GM20000 (cell line): ENCODE data around the gene SEMA6B.

Experiments used
- DNase-seq: peaks from one replicate; pipeline ENCODE4 v3.0.0; 2012; ENCODE audit warnings: low spot score
- TF ChIP-seq, protein P1 (sequence below): IDR thresholded peaks from 2 replicates; pipeline ENCODE4 v1.5.1; 2012; ENCODE audit warnings: mild to moderate bottlenecking, control low read depth; ENCODE audit errors: extremely low read depth, missing control alignments

SEMA6B gene

DNA sequence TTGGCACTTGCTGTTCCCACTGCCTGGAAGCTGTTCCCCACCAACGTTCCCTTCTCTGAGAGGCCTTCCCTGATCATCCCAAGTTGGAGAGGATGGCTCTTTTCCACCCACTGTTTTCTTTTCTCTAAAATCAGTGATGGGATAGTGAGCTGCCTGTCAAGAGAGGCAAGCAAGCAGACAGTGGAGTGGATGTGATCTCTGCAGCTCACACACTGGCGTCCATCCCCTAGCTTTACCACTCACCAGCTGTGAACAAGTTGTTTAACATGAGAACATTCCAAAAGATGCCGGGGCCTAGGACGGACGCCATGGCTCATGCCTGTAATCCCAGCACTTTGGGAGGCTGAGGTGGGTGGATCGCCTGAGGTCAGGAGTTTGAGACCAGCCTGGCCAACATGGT, 28.0 kb upstream of the SEMA6B start:
- DNase-seq: no peak
- TF ChIP-seq, protein P1, sequence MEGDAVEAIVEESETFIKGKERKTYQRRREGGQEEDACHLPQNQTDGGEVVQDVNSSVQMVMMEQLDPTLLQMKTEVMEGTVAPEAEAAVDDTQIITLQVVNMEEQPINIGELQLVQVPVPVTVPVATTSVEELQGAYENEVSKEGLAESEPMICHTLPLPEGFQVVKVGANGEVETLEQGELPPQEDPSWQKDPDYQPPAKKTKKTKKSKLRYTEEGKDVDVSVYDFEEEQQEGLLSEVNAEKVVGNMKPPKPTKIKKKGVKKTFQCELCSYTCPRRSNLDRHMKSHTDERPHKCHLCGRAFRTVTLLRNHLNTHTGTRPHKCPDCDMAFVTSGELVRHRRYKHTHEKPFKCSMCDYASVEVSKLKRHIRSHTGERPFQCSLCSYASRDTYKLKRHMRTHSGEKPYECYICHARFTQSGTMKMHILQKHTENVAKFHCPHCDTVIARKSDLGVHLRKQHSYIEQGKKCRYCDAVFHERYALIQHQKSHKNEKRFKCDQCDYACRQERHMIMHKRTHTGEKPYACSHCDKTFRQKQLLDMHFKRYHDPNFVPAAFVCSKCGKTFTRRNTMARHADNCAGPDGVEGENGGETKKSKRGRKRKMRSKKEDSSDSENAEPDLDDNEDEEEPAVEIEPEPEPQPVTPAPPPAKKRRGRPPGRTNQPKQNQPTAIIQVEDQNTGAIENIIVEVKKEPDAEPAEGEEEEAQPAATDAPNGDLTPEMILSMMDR: no peak

DNA sequence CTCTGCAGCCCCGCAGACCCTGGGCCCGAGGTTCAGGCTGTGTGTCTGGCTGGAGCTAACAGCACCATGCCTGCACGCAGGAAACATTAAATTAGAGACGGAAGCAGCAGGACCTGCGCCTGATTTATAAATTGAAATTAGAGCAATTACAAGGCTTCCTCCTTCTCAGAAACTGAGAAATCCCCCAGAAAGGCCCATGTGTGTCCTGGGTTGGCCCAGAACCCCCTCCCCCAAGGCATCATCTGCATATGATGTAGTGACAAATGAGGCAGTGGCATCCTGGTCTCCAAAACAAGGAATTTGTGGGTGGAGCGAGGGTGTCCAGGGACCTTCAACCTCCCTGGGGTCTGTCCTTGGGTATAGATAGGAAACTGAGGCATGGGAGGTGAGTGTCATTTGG, 27.2 kb upstream of the SEMA6B start:
- TF ChIP-seq, protein P1: no peak

DNA sequence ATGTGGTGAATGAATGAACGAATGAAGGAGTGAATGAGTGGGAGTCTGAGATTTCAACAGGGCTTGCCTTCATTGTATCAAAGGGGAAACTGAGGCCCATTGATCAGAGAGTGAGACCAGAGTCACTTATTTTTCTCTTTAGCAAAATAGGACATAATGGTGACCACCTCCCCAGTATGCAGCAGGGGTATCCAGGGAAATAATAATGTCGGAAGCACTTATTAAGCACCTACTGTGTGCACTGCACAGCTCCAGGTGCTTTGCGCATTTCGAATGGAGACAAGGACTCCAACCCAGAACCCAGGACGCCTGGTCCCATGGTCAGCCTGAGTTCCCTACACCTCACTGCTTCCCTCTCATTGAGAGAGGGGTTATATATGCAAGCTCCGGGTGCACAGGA, 26.8 kb upstream of the SEMA6B start:
- TF ChIP-seq, protein P1: no peak

More for the DNA sequence above, 27.2 kb upstream of the SEMA6B start:
- no peak for DNase-seq

DNA sequence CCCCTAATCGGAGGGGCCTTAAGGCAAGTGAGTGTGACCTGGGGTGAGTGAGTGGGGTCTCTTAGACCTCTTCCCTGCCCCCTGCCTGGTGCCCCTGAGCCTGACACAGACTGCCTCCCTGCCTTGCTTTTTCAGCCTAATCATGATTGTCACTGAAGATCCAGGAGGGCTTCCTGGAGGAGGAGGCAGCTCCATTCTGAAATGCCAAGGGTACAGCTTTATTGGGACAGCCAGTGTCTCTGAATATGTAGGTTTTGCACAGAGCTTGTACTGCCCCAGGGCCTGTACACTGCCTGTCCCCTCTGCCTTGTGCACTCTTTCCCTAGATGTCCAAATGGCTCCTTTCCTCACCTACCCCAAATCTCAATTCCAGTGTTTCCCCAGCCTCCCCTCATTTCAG, 26.1 kb upstream of the SEMA6B start:
- TF ChIP-seq, protein P1: no peak

More for the DNA sequence above, 26.8 kb upstream of the SEMA6B start:
- no peak for DNase-seq

DNA sequence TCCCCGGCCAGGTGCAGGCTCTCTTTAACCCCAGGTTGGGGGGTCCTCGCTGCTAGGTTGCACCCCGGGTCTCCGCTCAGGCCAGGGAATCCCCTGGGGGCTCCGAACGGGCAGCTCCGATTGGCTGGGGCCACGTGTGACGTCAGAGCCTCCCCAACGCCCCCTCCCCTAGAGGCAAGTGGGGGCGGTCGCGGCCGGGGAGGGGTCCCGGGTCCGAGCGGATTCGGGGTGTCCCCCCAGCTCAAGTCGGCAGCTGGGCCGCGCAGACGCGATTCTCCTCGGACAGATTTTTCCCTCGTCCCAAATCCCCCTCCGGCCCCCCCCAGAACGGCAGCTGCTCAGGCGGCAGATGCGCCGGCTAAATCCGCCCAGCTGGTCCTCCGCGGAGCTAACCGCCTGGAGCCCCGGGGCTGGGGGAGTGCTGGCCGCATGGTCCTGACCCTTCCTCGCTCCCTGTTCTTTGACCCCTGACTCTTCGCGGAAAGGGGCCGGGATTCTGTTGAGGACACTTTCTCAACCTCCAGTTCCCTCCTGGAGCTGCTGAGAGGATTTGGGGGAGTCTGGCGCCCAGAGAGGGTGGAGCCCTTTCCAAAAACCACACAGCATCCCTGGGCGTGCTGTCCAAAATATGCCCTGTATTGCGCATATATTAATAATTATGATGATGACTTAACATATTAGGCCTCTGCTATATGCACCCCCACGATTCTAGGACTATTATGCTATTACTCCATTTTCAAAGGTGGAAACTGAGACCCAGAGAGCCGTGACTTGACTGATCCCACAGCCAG, 25.4 kb upstream of the SEMA6B start:
- TF ChIP-seq, protein P1: no peak
- no peak for DNase-seq

More for the DNA sequence above, 26.1 kb upstream of the SEMA6B start:
- no peak for DNase-seq

DNA sequence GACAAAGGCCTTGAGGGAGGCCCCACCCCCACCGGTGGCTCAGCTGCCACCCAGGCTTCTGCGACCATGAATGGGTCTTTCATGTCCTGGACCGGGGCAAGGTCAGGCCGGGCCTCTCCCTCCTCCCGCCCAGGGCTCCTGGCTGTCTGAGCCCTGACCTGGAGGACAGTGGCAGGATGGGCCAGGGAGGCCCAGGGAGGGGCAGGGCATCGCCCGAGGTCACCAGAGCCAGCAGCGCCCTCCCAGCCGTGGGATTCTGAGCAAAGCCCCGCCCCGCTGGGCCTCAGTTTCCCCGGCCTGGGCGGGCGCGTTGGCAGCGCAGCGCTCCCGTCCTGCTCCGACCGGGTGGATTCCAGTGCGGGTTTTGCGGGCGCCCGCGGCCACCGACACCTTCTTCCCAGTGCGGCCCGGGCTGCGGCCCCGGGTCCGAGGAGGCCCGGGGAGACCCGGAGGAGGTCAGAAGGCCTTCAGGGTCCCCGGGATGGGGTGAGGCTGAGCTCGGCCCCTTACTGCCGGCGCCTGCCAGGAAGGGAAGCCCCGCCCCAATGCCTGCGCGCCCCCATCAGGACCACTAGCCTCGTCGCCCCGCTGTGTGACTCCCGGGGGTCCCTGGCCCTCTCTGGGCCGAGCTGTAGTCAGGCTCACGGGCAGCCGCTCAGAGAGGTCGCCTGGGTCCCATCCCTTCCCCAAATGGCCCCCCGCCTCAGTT, 24.6 kb upstream of the SEMA6B start:
- TF ChIP-seq, protein P1: no peak
- no peak for DNase-seq
